Eye (tissue), 1 donor: ENCODE results near the gene RAD50.
A peak's percentile ranks its signal among the peaks of the same experiment; 100 is the strongest.
"Not testable (repeated sequence)": the region's sequence is repeated elsewhere in the genome, so short reads cannot be mapped to it uniquely, and the experiment has no call there.

Experiments used
- DNase-seq: peaks from one replicate; pipeline ENCODE4 v3.0.0-alpha.2; 2015

The RAD50 gene

DNA sequence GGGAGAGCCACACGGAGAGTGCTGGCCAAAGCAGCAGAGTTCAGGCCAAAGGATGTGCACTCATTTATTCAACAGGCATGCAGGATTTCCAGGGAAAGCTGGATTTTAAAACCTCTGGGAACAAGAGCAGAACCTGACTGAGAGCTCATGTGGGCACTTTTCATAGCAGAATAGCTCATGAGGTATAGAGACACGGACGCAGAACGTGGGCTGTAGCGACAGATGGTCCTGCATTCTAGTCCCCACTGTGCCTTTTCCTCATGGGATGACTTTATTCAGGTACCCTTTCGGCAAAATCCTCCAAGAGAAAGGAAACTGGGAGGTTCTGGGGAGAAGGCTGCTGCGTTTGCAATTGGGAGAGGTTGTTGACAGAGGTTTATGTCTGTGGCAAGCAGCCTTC is 122.4 kb downstream of the RAD50 start:
- DNase-seq = no peak

GRCh38 chr5:132679717-132680380 is 123.1 kb downstream of the RAD50 start:
- no peak for DNase-seq

DNA sequence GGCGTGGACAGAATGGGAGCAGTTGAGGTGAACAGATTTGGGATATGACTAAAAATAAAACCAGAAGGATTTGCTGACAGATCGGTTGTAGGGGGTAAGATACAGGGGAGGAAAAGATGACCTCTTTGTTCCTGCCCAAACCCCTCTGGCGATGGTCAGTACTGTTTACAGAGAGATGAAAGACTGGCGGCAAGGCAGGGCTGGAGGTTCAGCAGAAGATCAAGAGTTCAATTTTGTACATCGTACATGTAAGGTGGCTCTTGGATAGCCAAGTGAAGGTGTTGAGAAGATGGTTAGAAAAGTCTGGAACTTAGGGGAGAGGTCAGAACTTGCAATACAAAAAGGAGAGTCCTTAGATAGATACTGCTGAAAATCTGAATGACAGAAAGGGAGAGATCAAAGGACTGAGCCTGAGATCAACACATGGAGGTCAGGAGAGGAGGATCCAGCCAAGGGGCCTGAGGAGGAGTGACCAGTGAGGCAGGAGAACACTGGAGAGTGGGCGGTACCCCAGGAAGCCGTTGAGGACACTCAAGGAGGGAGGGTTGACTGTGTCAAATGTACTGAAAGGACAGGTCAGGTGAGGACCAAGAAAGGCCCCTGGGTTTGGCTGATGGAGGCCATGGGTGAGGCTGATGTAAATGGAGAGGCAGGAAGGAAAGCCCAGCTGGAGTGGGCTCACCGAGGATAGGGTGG is 124.2 kb downstream of the RAD50 start:
- no peak for DNase-seq

GRCh38 chr5:132681476-132681831 is 124.7 kb downstream of the RAD50 start:
- no peak for DNase-seq

DNA sequence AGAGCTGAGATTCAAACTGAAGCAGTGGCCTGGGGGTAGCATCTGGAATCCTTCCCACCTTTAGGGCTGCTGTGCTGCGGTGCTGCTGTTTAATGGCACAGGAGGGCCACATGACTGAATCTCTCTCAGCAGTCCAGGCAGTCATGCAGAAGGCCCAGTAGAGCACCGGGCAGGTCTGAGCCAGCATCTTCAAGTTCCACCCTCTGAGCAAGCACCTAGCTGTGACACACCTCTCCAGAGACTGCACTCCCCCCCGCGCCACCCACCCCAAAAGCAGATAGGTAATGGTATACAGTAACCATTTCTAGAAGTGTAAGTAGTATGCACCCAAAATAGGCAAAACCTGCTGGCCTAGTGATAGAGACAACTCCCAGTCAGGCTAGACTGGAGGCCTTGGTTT is 125.2 kb downstream of the RAD50 start:
- DNase-seq = no peak

DNA sequence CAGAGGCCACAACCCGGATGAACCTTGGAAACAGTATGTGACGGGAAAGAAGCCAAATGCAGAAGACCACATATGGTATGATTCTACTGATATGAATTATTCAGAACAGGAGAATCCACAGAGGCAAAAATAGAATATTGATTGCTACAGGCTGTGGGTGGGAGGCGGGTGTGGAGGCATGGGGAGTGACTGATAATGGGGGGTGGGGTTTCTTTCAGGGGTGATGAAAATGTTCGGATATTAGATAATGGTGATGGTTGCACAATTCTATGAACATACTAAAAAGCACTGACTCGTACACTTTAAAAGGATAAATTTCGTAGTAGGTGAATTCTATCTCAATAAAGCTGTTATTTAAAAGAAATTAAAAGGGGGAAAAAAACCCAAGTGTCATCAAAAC is 127.7 kb downstream of the RAD50 start:
- peak; percentile 38 for DNase-seq

DNA sequence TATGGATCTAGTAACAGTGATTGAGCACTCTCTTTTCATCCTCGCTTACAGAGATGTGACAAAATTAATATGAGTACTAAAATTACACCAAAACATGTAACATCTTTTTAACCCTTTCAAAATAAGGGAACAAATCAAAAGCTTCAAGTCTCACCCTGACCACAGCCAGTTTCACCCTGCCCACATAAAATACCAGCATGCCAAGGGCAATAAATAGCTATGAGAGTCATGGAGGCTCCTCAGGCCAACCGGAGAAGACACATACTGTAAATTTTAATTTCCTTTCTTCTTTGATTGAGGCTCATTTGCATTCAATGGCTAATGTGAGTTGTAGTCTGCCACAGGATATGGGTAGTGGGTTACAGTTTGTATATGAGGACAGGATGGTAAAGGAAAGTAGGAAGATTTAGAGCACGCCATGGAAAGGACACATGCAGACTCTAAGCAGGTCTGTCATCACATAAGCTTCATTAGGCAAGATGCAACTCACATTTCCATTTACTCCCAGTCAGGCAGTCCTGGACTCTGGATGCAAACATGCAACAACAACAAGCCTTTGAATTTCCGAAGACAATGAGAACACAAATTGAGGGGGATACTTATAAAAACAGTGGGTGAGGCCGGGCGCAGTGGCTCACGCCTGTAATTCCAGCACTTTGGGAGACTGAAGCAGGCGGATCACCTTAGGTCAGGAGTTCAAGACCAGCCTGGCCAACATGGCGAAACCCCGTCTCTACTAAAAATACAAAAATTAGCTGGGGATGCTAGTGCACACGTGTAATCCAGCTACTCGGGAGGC is 128.3 kb downstream of the RAD50 start:
- no peak for DNase-seq

- DNase-seq = no peak
Observed at GRCh38 chr5:132686193-132686592, 129.4 kb downstream of the RAD50 start.

- DNase-seq = no peak
Observed at GRCh38 chr5:132687995-132688394, 131.2 kb downstream of the RAD50 start.

- no peak for DNase-seq
Observed at GRCh38 chr5:132688536-132689339, 132.0 kb downstream of the RAD50 start.

GRCh38 chr5:132689513-132689912 is 132.7 kb downstream of the RAD50 start:
- no peak for DNase-seq

- no peak for DNase-seq
Observed at GRCh38 chr5:132690156-132690555, 133.4 kb downstream of the RAD50 start.

- DNase-seq = not testable (repeated sequence)
Observed at GRCh38 chr5:132691755-132692631, 135.2 kb downstream of the RAD50 start.

- no peak for DNase-seq
Observed at GRCh38 chr5:132692632-132692967, 135.8 kb downstream of the RAD50 start.
